PC-3 (cell line): Measurements from ENCODE around the gene DGKI. TPM values are rescaled to one million over a fixed set of nuclear protein-coding genes. Genes with fewer than 3 reads are reported as not detected.

Experiments used
- ATAC-seq: fragments of 200-7000 bp; cut with Tn5 transposase; 2 replicates; pipeline ENCODE4 v1.9.1; 2020; ENCODE audit warnings: mild to moderate bottlenecking, moderate library complexity
- BruUV-seq: library from RNA; stranded (reverse); fragments of 400-500 nt; replicated peaks from 2 replicates; lab custom pipeline; 2021; lab: Mats Ljungman, UMichigan
- CTCF ChIA-PET: fragments of 300-600 bp; sonication (Branson Sonifier 250); formaldehyde crosslinking; loops from one replicate; lab custom pipeline; 2022; ENCODE audit warnings: antibody characterized with exemption; lab: Charles Lee
- POLR2A ChIA-PET: fragments of 300-600 bp; sonication (Branson Sonifier 250); formaldehyde crosslinking; loops from one replicate; lab custom pipeline; 2022; ENCODE audit warnings: antibody characterized with exemption; ENCODE audit not compliant: unreplicated experiment; lab: Charles Lee
- DNase-seq: peaks from one replicate; pipeline ENCODE4 v3.0.0-alpha.2; 2015
- H2AFZ ChIP-seq: fragments of 300-600 bp; sonication (generic); 2 replicates; pipeline ENCODE4 v1.6.0; 2016; ENCODE audit warnings: antibody characterized with exemption, low read length
- H3F3A ChIP-seq: fragments of 300-600 bp; sonication (generic); one replicate; pipeline ENCODE4 v1.6.0; 2017; ENCODE audit warnings: antibody characterized with exemption, low read length, control low read depth, mild to moderate bottlenecking; ENCODE audit not compliant: unreplicated experiment
- H3K27ac ChIP-seq: fragments of 300-600 bp; sonication (generic); 2 replicates; pipeline ENCODE4 v1.5.1; 2016; ENCODE audit warnings: mild to moderate bottlenecking, low read length
- H3K27me3 ChIP-seq: fragments of 300-600 bp; sonication (generic); 2 replicates; pipeline ENCODE4 v1.6.1; 2016; ENCODE audit warnings: low read length, mixed read lengths
- H3K36me3 ChIP-seq: fragments of 300-600 bp; sonication (generic); 2 replicates; pipeline ENCODE4 v1.6.1; 2016; ENCODE audit warnings: low read depth, mixed run types, low read length, mixed read lengths
- H3K4me1 ChIP-seq: fragments of 300-600 bp; sonication (generic); 2 replicates; pipeline ENCODE4 v1.5.1; 2016; ENCODE audit warnings: low read length; ENCODE audit not compliant: insufficient read depth
- H3K4me2 ChIP-seq: fragments of 300-600 bp; sonication (generic); 2 replicates; pipeline ENCODE4 v1.6.0; 2016; ENCODE audit warnings: low read length
- H3K4me3 ChIP-seq: fragments of 300-600 bp; sonication (generic); 2 replicates; pipeline ENCODE4 v1.5.1; 2016; ENCODE audit warnings: mild to moderate bottlenecking, low read length, mixed read lengths
- H3K79me2 ChIP-seq: fragments of 300-600 bp; sonication (generic); 2 replicates; pipeline ENCODE4 v1.6.1; 2017; ENCODE audit warnings: low read length, mixed read lengths
- H3K9ac ChIP-seq: fragments of 300-600 bp; sonication (generic); 2 replicates; pipeline ENCODE4 v1.6.0; 2016; ENCODE audit warnings: mild to moderate bottlenecking, low read length
- H3K9me2 ChIP-seq: fragments of 300-600 bp; sonication (generic); replicated peaks from 2 replicates; pipeline ENCODE4 v1.6.1; 2016; ENCODE audit warnings: mixed run types, low read length, mixed read lengths
- H3K9me3 ChIP-seq: fragments of 300-600 bp; sonication (generic); 2 replicates; pipeline ENCODE4 v1.6.1; 2016; ENCODE audit warnings: low read length, mixed read lengths
- H4K20me1 ChIP-seq: fragments of 300-600 bp; sonication (generic); 2 replicates; pipeline ENCODE4 v1.6.1; 2016; ENCODE audit warnings: low read length, mixed read lengths
- EZH2 ChIP-seq: fragments of 300-600 bp; sonication (generic); IDR thresholded peaks from one replicate; pipeline ENCODE4 v1.6.1; 2017; ENCODE audit warnings: antibody characterized with exemption, mild to moderate bottlenecking, low read length; ENCODE audit not compliant: unreplicated experiment
- EZH2phosphoT487 ChIP-seq: fragments of 300-600 bp; sonication (generic); IDR thresholded peaks from 2 replicates; pipeline ENCODE4 v1.6.1; 2018; ENCODE audit warnings: mild to moderate bottlenecking, antibody characterized with exemption, low read length, borderline replicate concordance
- intact Hi-C: fragments of 100-400 bp; cut with micrococcal nuclease; formaldehyde crosslinking; loops from 2 replicates; pipeline ENCODE4 v1.9.0; 2023
- total RNA-seq: library from RNA; depleted of rRNA; stranded (reverse); fragments of >200 nt; gene quantifications from 2 replicates; pipeline ENCODE4 v1.2.3, GENCODE V29; 2014
- TF ChIP-seq, protein P1 (sequence below): fragments of 300-600 bp; sonication (generic); conservative IDR thresholded peaks from 2 replicates; pipeline ENCODE4 v1.5.1; 2017; ENCODE audit warnings: antibody characterized with exemption, low read depth, mild to moderate bottlenecking, low read length

DGKI gene
- total RNA-seq, 1 experiment from 2014 or later, result not detected

DNA sequence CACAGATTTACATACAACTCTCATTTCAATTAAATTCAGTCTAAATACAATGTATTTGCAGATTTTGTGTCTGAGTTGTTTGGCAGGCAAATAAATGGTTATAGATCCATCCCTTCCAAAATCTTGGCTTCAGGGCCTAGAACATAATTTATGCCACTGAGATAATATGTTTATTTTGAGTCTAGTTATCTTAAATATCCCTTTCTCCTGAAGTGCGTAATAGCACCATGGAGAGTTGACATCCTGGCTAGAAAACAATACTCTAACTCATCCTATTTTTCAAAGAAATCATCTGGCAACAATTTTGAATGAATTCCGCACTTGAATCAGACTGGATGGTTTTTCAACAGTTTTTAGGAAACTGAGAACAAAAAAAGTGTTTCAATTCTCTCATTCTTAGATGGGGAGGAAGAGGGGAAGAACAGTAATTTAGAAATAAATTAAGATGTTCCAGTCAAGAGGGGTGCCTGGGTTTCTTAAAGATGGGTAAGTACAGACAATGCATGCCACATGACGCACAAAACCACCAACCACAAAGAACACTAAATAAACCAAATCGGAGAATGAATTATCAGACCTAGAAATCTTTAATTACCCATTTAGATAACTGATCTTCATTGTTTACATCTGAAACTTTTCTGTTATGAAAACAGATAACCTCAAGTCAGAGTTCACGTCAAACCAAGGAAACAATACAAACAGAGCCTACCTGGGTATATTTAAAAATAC lies 274.6 kb downstream of the DGKI start:
- H4K20me1 ChIP-seq, result no peaks in the 10 kb centered on the region
- no peak overlapping the region for H3K4me2 ChIP-seq
- intact Hi-C loops, result no loop called here
- BruUV-seq, result no TSS peak
- ATAC-seq, result no peak
- no peaks in the 10 kb centered on the region for H3K27me3 ChIP-seq
- no peak overlapping the region for H2AFZ ChIP-seq
- POLR2A ChIA-PET, result no interaction called here
- no peak overlapping the region for H3K9ac ChIP-seq
- CTCF ChIA-PET, result no interaction called here
- H3K4me3 ChIP-seq, result no peak overlapping the region
- H3K79me2 ChIP-seq, result no peaks in the 10 kb centered on the region
- H3K36me3 ChIP-seq, result no peaks in the 10 kb centered on the region
- H3K4me1 ChIP-seq, result no peaks in the 10 kb centered on the region
- no peak for TF ChIP-seq EZH2phosphoT487
- no peak for TF ChIP-seq EZH2
- TF ChIP-seq, protein P1, sequence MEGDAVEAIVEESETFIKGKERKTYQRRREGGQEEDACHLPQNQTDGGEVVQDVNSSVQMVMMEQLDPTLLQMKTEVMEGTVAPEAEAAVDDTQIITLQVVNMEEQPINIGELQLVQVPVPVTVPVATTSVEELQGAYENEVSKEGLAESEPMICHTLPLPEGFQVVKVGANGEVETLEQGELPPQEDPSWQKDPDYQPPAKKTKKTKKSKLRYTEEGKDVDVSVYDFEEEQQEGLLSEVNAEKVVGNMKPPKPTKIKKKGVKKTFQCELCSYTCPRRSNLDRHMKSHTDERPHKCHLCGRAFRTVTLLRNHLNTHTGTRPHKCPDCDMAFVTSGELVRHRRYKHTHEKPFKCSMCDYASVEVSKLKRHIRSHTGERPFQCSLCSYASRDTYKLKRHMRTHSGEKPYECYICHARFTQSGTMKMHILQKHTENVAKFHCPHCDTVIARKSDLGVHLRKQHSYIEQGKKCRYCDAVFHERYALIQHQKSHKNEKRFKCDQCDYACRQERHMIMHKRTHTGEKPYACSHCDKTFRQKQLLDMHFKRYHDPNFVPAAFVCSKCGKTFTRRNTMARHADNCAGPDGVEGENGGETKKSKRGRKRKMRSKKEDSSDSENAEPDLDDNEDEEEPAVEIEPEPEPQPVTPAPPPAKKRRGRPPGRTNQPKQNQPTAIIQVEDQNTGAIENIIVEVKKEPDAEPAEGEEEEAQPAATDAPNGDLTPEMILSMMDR, result no peak
- H3K9me3 ChIP-seq, result no peaks in the 10 kb centered on the region
- DNase-seq, result no peak
- no peak overlapping the region for H3K27ac ChIP-seq
- no peaks in the 10 kb centered on the region for H3K9me2 ChIP-seq
- no peaks in the 10 kb centered on the region for H3F3A ChIP-seq

DNA sequence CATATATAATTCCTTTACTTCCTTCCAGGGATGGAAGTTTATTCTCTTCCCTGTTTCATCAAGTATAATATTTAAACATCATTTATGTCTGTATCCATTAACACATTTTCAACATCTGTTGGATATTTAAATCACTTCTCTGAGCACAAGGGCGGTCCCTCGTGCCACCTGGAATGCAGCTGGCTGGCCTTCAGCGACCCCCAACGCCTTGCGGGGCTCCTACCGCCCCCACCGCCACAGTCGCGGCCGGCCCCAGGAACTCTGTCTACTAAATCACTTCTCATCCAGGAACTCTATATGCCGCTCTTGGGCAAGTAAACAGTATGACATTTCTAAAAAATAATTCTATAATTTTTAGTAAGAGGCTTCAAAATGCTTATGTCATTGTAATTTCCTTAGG lies 282.1 kb downstream of the DGKI start:
- Histone ChIP-seq H3K9ac (no peak overlapping the region), H3K27me3 (no peaks in the 10 kb centered on the region), H3K27ac (no peak overlapping the region), H3K9me3 (peaks cover 6% of the 10 kb centered on the region; the same call in 1 of the 2 replicates), H3F3A (no peaks in the 10 kb centered on the region), H3K4me1 (no peaks in the 10 kb centered on the region), H3K4me2 (no peak overlapping the region), H4K20me1 (no peaks in the 10 kb centered on the region), H3K4me3 (no peak overlapping the region), H3K36me3 (no peaks in the 10 kb centered on the region), H3K9me2 (no peaks in the 10 kb centered on the region), H3K79me2 (no peaks in the 10 kb centered on the region), H2AFZ (no peak overlapping the region)
- no peak for DNase-seq
- ChIA-PET CTCF (no interaction called here), POLR2A (no interaction called here)
- intact Hi-C loops, result no loop called here
- ATAC-seq, result no peak
- BruUV-seq, result no TSS peak
- TF ChIP-seq, protein P1, result no peak
- no peak for TF ChIP-seq EZH2phosphoT487
- TF ChIP-seq EZH2, result no peak

DNA sequence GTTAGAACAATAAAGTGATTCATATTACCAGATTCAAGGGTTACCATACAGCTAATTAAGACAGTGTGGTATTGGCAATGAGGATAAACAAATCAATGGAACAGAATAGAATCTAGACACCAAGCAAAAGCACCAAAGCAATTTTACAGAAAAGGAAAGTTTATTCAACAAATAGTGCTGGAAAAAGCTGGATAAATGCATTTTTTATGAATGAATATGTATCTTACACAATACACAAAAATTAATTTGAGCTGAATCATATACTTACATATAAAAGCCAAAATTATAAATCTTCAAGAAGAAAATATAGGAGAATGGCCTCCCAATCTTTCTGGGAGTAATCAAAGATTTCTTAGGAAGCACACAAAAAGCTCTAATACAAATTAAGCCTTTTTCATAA lies 282.8 kb downstream of the DGKI start:
- H3K9ac ChIP-seq, result no peak overlapping the region
- POLR2A ChIA-PET, result no interaction called here
- no peak overlapping the region for H3K27ac ChIP-seq
- no peaks in the 10 kb centered on the region for H4K20me1 ChIP-seq
- H3K4me3 ChIP-seq, result no peak overlapping the region
- no peaks in the 10 kb centered on the region for H3K9me2 ChIP-seq
- no peaks in the 10 kb centered on the region for H3K27me3 ChIP-seq
- intact Hi-C loops, result no loop called here
- H3K36me3 ChIP-seq, result no peaks in the 10 kb centered on the region
- no peak for TF ChIP-seq EZH2
- TF ChIP-seq, protein P1, result no peak
- TF ChIP-seq EZH2phosphoT487, result no peak
- H2AFZ ChIP-seq, result no peak overlapping the region
- no peaks in the 10 kb centered on the region for H3K79me2 ChIP-seq
- no peaks in the 10 kb centered on the region for H3K4me1 ChIP-seq
- DNase-seq (no peak), ATAC-seq (no peak)
- no peak overlapping the region for H3K4me2 ChIP-seq
- no peaks in the 10 kb centered on the region for H3F3A ChIP-seq
- CTCF ChIA-PET, result no interaction called here
- peaks cover 6% of the 10 kb centered on the region; the same call in 1 of the 2 replicates for H3K9me3 ChIP-seq
- BruUV-seq, result no TSS peak
